Activated CD8-positive, alpha-beta memory T cell treated with anti-CD3 and anti-CD28 coated beads for 24 hours (primary cell): ENCODE results near the gene TXNRD1.
"Not testable (repeated sequence)": the region's sequence is repeated elsewhere in the genome, so short reads cannot be mapped to it uniquely, and the experiment has no call there.

Experiments used
- DNase-seq: peaks from one replicate; pipeline ENCODE4 v3.0.0-alpha.2; 2020

TXNRD1 gene

GRCh38 chr12:104215638-104216297 lies at the start of gene TXNRD1:
Gene TXNRD1 (plus strand): TSS chr12:104215779. CDS start chr12:104215803, 24 bp downstream.
- peak; percentile 91 for DNase-seq

GRCh38 chr12:104165801-104166200 lies 49.8 kb upstream of the TXNRD1 start:
- no peak for DNase-seq

- DNase-seq: no peak
These were observed 49.1 kb upstream of the TXNRD1 start for GRCh38 chr12:104166465-104166864.

- no peak for DNase-seq
These were observed 47.8 kb upstream of the TXNRD1 start for GRCh38 chr12:104167519-104168458.

- no peak for DNase-seq
These were observed 47.0 kb upstream of the TXNRD1 start for GRCh38 chr12:104168596-104168995.

- no peak for DNase-seq
These were observed 43.6 kb upstream of the TXNRD1 start for GRCh38 chr12:104171785-104172569.

GRCh38 chr12:104172570-104172947 lies 43.0 kb upstream of the TXNRD1 start:
- no peak for DNase-seq

GRCh38 chr12:104173804-104174203 lies 41.8 kb upstream of the TXNRD1 start:
- not testable (repeated sequence) for DNase-seq

GRCh38 chr12:104175726-104176247 lies 39.8 kb upstream of the TXNRD1 start:
- DNase-seq: no peak

GRCh38 chr12:104177336-104177662 lies 38.3 kb upstream of the TXNRD1 start:
- no peak for DNase-seq

- DNase-seq: no peak
These were observed 37.7 kb upstream of the TXNRD1 start for GRCh38 chr12:104177663-104178501.

GRCh38 chr12:104180374-104180773 lies 35.2 kb upstream of the TXNRD1 start:
- DNase-seq: no peak

- DNase-seq: no peak
These were observed 34.3 kb upstream of the TXNRD1 start for GRCh38 chr12:104181313-104181712.

- no peak for DNase-seq
These were observed 33.4 kb upstream of the TXNRD1 start for GRCh38 chr12:104182144-104182543.

- DNase-seq: no peak
These were observed 32.8 kb upstream of the TXNRD1 start for GRCh38 chr12:104182621-104183378.

GRCh38 chr12:104183443-104183842 lies 32.1 kb upstream of the TXNRD1 start:
- no peak for DNase-seq

- DNase-seq: no peak
These were observed 28.0 kb upstream of the TXNRD1 start for GRCh38 chr12:104187446-104188155.

GRCh38 chr12:104188534-104188933 lies 27.0 kb upstream of the TXNRD1 start:
- no peak for DNase-seq

GRCh38 chr12:104189915-104190555 lies 25.5 kb upstream of the TXNRD1 start:
- DNase-seq: no peak

GRCh38 chr12:104190641-104191176 lies 24.9 kb upstream of the TXNRD1 start:
- peak; percentile 26 for DNase-seq
